IPS-11a (cell line): ENCODE results near the gene GPATCH2.
"Not testable (repeated sequence)": the region's sequence is repeated elsewhere in the genome, so short reads cannot be mapped to it uniquely, and the experiment has no call there.

Source experiments
- H3K4me3 ChIP-seq: one replicate; pipeline ENCODE4 v1.5.1; 2013; ENCODE audit warnings: low read depth, low read length, control low read depth

Gene GPATCH2

DNA sequence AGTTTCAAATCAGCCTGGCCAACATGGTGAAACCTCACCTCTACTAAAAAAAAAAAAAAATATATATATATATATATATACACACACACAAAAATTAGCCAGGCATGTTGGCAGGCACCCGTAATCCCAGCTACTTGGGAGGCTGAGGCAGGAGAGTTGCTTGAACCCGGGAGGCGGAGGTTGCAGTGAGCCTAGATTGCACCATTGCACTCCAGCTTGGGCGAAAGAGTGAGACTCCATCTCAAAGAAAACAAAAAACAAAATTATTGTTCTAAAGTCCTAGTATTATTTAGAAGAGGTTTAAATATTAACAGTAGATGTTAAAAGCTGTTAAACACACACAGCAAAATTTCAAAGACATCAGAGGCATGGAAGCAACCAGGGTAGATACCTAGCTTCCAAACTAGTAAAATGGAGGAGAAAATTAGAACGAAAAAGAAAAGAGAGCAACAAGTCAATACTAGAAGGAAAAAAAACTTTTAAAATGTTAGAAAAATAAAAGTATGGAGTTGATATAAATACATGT, 46.5 kb downstream of the GPATCH2 start:
- not testable (repeated sequence) for H3K4me3 ChIP-seq

DNA sequence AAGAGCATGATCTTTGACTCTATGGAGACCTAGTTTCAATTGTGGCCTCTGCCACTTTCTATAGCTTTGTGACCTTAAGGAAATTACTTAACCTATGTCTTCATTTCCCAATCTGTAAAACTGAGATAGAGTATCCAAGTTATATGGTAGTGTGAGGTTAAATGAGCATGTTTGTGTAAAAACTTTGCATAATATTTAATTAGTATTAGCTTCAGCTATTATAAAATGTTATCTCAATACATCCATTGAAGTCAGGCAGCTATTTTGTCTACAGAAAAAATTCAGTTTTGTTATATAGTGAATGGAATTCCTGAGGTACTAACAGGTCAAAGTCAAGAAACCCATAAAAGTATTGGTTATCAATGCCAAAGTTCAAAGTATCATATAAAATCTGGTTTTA, 53.6 kb downstream of the GPATCH2 start:
- no peak overlapping the region for H3K4me3 ChIP-seq

DNA sequence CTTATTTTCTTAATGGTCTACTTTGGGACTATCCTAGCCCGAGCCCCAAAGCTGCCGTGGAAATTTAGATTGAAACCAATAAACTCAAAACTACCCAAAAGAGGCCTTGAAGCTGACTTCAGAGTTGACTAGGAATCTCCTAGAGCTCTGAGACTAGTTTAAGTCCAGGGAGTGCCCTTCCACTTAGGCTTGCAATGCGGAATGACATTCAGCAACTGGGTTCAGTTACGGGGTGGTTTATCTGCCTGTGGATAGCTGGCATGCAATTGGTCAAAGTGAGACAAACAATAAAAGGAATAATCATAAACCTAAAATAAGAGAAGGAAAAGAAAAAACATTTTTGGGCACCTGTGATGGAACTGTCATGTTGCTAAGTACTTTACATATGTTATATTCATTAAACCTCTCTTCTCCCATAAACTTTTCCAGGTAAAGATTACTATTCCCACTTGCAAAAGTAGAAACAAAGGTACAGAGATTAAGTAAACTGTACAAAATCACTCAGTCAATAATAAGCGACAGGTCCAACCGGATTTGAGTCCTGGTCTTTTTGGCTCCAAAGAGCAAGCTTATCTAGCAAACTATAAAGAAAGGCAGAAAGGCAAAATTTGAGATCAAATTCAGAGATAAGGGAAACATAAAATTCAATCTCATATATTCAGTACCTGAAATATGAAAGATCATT, 56.5 kb downstream of the GPATCH2 start:
- no peak overlapping the region for H3K4me3 ChIP-seq

DNA sequence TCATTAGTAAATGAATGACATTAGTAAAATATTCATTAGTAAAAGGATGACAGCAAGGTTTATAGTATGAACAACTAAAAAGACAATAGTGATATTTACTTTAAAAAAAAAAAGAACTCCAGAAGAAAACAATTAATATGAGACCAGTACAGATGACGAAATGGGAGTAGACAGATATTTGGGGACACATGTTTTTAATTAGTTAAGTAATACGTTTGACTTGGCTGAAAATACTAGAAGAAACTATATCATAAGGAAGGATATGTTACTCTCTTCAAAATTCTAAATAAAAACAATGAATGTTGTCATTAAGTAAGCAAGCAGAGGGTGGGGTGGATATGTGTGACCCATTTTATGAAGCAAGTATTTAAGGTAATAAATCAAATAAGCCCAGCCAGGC, 61.9 kb downstream of the GPATCH2 start:
- H3K4me3 ChIP-seq = no peak overlapping the region

DNA sequence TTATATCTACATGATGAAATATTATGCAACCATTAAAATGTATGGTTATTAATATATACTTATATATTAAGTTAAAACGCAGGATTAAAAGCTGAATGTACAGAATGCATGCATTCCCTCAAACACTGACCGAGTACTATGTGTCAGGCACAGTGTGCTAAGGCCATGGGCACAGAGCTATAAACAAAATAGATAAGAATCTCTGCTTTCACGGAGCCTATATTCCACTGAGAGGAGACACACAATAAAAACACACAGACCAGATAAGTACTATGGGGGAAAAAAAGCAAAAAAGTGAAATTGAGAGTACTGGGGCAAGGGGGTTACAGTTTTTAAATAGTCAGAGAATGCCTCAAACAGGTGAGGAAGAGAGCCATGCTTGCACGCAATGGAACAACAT, 62.7 kb downstream of the GPATCH2 start:
- no peak overlapping the region for H3K4me3 ChIP-seq

DNA sequence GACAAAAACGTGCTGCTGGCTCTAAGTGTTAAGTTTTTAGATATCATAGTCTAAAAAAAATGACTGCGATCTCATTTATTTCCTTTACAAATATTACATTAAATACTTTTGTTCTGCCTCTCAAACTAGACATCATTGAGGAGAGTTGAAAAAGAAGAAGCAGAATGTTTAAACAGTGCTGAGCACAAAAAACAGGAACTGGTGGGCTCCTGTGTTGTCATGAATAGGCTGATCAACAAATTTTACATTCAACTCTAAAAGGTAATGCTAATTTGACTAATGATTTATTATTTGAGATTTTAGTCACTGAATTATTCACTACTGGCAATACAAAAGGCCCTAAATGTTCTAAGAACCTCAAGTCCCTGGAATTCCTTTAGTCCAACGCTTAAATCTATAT, 66.1 kb downstream of the GPATCH2 start:
- no peak overlapping the region for H3K4me3 ChIP-seq

DNA sequence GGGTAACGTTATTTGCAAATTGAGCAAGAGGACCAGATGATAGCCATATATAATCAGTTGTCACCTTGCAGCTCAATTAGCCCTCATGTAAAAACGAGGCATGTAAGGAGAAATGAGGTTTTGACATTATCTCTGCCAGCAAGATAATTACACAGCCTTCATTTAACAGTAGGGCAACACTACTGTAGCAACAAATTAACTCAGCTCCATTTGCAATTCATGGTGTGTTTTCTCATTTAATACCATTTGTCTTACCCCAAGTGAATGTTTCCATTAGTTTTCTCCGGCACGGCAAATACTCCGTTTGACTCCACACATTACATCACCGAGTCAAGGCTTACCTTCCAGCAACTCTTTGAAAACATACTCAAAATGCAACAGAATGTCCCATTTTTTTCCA, 66.7 kb downstream of the GPATCH2 start:
- H3K4me3 ChIP-seq = no peak overlapping the region

DNA sequence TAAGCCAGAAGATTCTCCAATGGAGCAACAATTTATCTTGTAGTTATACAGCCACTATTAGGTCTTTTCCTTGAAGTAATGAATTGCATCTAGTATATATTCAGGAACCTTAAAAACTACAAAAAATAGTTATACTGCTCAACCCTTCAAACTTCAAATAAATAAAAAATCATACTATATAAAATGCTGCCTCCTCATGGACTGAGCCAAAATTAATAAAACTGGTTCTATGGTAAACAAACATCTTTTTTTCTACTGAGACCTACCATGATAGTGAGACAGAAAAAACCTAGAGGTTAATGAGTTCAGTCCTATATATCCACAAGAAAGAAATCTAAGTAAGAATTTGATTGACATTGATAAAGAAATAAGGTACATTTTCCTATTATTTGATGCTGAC, 67.7 kb downstream of the GPATCH2 start:
- H3K4me3 ChIP-seq = no peak overlapping the region

DNA sequence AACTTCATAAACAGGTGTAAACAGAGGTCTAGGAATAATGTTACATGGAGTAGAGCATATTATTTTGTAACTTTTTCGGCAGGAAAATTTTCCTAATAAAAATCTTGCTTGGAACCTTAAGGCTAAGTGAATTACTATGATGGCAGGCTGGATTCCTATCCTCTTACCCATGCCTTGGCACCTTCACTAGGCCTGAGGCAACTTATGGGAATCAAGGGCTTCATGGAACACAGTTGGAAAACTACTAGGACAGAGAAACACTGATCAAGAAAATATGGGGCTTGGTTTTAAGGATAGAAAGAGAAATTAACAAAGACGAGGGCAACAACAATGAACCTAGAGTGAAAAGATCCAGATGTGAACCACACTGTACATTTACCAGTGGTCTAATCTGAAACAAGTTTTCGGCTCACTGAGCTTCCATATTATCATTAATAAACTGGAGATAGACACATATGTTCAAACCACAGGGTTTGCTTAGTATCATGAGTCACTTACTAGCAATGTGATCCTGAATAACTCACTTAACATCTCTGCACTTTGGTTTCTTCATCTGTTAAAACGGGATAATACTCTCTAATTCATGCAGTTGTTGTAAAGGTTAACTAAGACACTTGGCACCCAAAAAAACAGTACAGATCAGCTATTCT, 68.5 kb downstream of the GPATCH2 start:
- no peak overlapping the region for H3K4me3 ChIP-seq

DNA sequence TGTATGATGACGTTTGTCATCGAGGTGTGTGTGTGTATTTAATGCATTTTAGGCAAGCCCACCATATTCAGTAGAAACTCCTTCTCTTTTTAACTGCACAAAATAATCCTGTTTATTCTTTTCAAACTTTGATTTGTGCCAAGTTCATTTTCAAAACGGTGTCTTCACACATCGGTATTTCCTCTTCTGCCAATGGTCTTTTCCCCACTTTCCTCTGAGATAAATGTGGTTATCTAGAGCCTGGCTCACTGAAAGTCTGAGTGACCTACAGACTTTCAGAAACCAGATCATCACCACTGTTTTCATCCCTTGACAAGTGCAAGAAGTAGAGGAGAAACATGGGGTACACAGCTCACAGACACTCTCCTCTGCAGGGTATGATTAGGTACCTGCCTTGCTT, 69.4 kb downstream of the GPATCH2 start:
- H3K4me3 ChIP-seq = no peak overlapping the region

DNA sequence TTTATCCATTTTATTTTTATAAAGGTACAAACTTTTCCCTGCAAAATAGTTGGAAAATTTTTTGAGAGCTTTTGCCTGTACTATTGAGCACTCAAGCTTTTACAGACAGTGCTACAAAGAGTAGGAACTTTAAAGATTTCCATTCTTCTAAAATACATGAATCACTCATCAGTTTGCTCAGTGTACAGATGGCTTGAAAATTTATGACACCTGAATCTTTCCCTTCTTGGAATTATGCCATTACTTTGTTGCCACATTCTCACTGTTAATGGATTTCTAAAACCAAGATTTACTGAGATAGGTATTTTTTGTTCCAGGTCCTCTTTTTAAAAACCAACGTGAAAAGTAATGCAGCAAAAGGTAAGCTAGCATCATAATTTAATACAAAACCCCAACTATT, 76.0 kb downstream of the GPATCH2 start:
- H3K4me3 ChIP-seq = no peak overlapping the region

DNA sequence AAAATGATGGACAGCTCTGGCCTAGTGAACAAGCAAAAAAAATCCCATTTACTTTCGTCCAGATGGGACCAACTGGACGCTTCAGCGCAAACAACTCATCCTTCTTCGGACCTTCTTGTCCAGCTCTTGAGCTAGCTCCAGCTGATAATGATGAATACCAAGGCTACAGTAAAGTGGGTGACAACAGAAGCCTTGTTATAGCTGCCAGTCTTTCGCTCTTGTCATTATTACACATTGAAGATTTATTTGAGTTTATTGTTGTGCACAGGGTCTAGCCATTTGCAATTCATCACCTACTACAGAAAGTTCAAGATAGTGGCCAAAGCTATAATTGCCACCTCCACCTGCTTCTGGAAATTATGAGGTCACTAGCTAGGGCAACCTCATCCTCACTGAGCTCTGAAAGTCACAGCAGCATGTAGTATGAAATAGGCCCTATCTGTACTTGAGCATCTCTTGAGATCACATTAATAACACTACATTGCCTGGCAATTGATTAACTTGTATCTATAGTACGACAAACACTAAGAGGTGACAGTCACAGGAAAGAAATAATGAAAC, 76.9 kb downstream of the GPATCH2 start:
- no peak overlapping the region for H3K4me3 ChIP-seq

DNA sequence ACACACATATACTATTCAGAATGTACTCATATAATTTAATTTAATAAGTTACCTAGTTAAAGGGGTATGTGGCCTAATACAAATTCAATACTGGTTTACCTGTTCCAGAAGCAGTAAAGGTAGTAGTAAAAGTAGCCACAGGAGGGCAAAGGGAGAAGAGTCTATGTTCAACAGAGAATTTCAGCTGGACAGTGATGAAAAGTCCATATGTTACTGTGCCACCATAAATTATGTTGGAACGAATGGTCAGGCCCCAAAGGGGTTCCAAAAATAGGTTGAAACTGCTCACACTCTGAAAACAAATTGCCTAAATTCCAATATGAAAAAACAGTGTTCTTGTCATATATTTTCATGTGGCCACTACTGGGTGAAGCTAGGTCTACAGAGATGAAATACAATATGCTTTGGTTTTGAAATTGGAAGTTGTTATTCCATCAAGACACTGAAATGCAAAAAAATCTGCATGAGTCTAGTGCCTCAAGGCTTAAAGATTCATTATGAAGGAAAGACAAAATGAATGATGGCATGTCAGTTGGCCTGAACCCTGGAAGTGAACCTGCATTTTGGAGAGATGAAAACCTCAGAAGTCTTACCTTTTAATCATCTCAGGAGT, 78.4 kb downstream of the GPATCH2 start:
- no peak overlapping the region for H3K4me3 ChIP-seq

DNA sequence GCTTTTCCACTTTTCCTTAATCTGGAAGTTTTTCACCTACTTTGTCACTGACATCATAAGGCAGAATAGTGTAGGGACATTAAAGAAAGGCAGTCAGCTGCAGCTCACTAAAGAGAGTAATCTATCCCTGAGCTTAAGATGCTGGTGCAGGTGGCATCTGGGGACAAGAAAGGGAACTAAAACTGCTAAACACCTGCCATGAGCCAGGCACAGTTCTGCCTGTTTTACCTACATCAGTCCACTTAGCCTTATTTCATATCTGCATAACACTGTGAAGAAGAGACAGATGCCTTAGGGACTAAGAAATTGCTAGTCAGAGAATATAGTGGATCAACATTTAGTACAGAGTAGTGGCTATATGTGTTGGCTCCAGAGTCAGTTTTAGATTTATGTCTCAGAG, 88.1 kb downstream of the GPATCH2 start:
- H3K4me3 ChIP-seq = no peak overlapping the region

DNA sequence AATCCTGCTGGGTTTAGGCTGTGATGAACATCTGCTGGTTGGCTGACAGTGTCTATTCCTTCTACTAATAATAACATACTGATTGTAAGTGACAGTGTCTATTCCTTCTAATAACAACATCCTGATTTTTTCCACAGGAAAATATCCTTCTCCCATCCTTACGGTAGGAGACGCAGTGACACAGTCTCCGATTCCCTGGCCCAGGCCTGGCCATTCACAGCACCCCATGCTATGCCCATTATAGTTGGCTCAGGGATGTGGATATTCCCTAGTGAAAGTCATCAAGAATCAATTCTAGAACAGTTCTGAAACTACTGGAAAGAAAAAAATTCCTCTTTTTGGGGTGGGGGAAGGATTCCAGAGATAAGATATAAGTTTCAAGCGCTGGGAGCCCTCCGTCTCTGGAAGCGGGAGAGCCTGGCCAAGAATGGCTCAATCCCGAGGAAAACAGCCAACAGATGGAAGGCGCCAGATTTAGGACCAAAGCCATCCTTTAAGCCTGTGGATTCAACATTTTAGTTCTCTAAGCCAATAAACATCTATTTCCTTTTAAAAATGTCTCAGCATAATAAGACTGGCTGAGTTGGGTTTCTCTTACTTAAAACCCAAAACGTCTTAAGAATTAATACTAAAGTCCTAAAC, 88.6 kb downstream of the GPATCH2 start:
- no peak overlapping the region for H3K4me3 ChIP-seq

DNA sequence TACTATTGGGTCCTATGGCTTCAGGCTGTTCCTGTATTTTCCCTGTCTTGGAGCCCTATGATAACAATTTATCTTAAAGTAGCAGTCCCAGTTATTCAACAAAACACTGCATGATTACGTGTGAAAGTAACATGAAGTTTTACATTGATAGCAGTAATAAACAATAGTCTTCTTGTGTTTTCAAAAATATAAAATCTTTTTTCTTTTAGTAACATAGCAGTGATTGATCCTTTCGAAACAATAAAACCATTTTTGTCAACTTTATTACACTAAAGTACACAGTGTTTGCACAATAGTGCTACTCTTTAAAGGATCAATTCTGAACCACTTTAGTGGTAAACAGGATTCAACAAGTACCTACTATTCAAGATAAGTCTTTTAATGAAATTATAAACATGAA, 90.6 kb downstream of the GPATCH2 start:
- no peak overlapping the region for H3K4me3 ChIP-seq

DNA sequence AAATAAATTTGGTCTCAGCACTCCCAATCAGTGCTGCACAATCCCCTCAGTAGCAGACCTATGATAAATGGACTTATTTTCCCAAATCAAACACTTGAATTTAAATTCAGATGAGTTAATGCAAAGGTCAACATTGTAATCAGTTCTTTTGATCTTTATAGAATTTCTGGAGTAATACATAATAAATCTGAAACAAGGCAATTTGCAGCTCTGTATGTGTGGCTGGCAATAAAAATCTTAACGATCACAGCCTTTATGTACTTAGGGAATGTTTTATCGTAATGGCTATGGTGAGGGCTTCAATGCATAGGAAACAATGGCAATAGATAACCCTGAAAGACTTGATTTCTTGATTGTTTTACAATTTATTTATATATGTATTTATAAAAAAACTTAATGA, 91.4 kb downstream of the GPATCH2 start:
- no peak overlapping the region for H3K4me3 ChIP-seq

DNA sequence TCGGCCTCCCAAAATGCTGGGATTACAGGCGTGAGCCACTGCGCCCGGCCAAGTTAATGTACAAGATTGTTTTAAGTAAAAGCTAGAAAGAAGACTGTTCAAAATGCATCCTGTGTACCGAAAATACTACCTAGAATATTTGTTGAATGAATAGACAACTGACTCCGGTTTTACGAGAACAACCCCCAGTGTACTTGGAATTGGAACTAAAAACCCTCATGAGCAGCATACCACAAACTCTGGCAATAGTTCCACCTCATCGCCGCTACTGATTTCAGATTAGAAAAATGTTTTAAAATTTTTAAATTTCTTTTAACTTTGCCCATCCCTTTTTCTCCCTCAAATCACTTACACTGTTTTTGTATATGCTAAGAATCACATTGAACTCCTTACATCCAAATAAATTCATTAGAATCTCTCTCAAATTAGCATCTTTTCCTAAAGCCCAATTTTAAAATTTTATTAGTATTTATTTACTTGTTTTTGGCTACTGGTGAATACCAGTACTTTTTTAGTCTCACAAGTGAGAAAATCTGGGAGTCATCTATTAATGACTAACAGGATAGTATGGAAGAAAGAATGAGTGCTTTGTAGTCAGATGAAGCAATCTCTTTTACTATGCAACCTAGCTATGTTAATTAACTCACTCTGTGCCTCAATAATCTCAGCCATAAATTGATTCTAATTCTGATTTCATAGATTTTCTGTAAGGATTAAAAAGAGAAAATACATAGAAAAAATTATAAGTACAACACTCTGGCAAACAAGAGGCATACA, 95.1 kb downstream of the GPATCH2 start:
- H3K4me3 ChIP-seq = no peak overlapping the region

DNA sequence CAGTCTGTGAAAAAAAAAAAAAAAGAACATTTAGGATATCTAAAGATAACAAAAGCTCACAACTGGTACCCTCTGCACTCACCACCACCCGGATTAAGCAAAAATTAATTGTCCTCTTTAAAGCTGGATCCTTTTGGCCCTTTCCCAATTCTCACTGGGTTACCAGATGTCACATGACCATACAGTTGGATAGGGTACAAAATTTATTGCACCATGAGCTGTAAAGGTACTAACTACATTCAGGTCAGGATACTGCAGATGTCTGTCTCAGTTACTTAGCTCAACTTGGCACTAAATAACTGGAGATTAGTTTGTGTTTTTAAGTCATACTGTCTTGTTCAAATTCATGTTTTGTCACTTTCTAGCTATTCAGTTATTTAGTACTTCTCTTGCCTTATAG, 96.3 kb downstream of the GPATCH2 start:
- H3K4me3 ChIP-seq = no peak overlapping the region

DNA sequence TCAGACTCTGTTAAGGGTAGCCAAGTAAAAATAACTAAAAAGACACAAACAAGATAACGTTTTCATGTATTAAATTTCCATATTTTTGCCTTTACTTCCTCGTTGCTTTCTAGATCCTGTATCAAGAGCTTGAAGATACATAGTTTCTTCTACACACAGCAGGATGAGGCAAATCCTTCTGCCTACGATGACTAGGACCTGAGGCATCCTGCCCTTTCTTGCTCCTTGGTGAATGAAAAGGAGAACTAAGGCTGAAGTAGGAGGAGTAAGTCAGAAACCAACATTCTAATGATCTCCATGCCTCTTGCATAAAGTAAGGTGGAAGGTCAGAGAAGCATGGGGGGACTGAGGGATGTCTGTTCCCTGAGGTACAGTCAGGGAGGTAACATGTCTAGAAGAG, 102.6 kb downstream of the GPATCH2 start:
- no peak overlapping the region for H3K4me3 ChIP-seq

DNA sequence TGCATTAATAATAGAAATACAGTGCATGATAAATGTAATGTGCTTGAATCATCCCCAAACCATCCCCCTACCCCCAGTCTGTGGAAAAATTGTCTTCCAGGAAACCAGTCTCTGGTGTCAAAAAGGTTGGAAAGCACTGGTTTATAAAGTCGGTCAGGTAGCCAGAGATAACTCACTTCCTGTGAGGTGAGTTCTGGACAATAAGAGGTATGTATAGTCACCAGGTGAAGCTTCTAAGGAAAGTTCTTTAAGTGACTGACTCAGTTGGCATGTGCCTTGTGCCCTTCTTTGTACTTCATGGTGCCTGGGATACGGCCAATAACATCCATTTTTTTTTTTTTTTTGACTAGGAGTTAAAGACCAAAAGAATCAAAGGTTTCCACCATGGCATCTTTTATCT, 103.7 kb downstream of the GPATCH2 start:
- H3K4me3 ChIP-seq = no peak overlapping the region
